BE2C (cell line): ENCODE measurements around the gene GLB1L2.

Experiments used
- DNase-seq: peaks from one replicate; pipeline ENCODE4 v3.0.0-alpha.2; 2020
- H3K27me3 ChIP-seq: fragments of 250-450 bp; sonication (Bioruptor Pico); 2 replicates; pipeline ENCODE4 v1.5.1; 2020; ENCODE audit warnings: mild to moderate bottlenecking
- H3K36me3 ChIP-seq: fragments of 250-450 bp; sonication (Bioruptor Pico); 2 replicates; pipeline ENCODE4 v1.5.1; 2020; ENCODE audit warnings: mild to moderate bottlenecking
- H3K4me1 ChIP-seq: fragments of 250-450 bp; sonication (Bioruptor Pico); 2 replicates; pipeline ENCODE4 v1.5.1; 2020
- H3K4me3 ChIP-seq: 2 replicates; pipeline ENCODE4 v1.5.1; 2011; ENCODE audit warnings: low read depth, low read length
- H3K9me3 ChIP-seq: fragments of 250-450 bp; sonication (Bioruptor Pico); 2 replicates; pipeline ENCODE4 v1.5.1; 2020
- CTCF ChIP-seq: IDR thresholded peaks from 2 replicates; pipeline ENCODE4 v1.5.1; 2012; ENCODE audit warnings: mild to moderate bottlenecking, low read depth, low read length

Gene GLB1L2

GRCh38 chr11:134355656-134356055 lies 23.9 kb downstream of the GLB1L2 start:
- no peaks in the 10 kb centered on the region for H3K9me3 ChIP-seq
- no peaks in the 10 kb centered on the region for H3K27me3 ChIP-seq
- no peaks in the 10 kb centered on the region for H3K36me3 ChIP-seq
- no peak for TF ChIP-seq CTCF
- no peak overlapping the region for H3K4me3 ChIP-seq
- H3K4me1 ChIP-seq, result peaks cover 3% of the 10 kb centered on the region; the same call in 1 of the 2 replicates
- no peak for DNase-seq

DNA sequence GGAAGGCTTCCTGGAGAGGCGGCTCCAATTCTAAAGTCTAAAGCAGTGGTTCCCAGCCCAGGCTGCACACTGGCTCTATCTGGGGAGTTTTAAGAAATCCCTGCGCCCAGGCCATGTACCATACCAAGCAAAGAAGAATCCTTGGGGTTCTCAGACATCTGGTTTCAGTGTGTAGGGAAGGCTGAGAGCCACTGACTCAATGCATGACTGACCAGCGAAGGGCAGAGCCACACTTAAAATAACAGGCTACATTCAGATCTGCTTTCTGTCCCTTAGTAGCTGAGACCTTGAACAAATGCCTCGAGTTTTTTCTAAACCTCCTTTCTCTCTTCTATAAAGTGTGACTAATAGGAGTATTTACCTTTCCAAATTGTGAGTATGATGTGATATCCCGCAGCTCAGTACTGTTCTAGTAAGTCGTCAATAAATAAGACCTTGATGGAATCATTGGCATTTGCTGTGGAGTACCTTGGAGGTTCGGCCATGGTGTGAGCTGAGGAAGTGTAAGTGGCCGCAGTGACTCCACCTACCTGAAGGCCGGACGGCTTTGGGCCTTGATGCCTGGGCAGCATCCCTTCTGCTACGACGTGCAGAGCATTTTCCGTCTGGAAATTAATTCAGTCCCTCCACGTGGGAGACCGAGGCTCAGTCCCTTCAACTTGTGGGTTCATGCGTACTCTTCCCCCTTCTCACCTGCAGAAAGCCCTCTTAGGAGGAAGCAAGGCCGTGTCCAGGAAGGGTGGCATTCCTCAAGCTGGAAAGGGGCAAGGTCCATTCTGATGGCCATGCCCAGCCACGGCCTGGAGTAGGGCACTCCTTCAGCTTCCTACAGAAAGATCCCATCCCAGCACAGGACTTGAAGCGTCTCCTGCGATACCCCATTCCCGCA lies 25.1 kb downstream of the GLB1L2 start:
- no peaks in the 10 kb centered on the region for H3K36me3 ChIP-seq
- H3K4me3 ChIP-seq, result no peak overlapping the region
- TF ChIP-seq CTCF, result no peak
- H3K27me3 ChIP-seq, result no peaks in the 10 kb centered on the region
- peaks cover 3% of the 10 kb centered on the region; the same call in 1 of the 2 replicates for H3K4me1 ChIP-seq
- DNase-seq, result no peak
- H3K9me3 ChIP-seq, result no peaks in the 10 kb centered on the region

DNA sequence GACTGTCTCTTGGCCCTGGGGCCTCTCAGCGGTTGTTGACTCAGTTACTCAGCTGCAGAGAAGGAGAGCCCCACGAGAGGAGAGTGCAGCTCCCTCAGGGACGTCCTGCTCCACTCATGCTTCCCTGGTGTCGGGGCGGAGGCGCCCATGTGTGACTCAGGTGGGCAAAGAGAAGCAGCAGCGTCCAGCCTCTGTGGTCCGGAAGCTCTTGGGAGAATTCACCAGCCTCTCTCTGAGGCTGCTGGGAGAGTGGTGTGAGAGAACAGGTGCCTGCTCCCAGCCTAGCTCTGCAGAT lies 25.7 kb downstream of the GLB1L2 start:
- Histone ChIP-seq H3K9me3 (no peaks in the 10 kb centered on the region), H3K36me3 (no peaks in the 10 kb centered on the region), H3K27me3 (no peaks in the 10 kb centered on the region), H3K4me3 (no peak overlapping the region), H3K4me1 (peaks cover 3% of the 10 kb centered on the region; the same call in 1 of the 2 replicates)
- DNase-seq, result peak; percentile 2
- TF ChIP-seq CTCF, result no peak

DNA sequence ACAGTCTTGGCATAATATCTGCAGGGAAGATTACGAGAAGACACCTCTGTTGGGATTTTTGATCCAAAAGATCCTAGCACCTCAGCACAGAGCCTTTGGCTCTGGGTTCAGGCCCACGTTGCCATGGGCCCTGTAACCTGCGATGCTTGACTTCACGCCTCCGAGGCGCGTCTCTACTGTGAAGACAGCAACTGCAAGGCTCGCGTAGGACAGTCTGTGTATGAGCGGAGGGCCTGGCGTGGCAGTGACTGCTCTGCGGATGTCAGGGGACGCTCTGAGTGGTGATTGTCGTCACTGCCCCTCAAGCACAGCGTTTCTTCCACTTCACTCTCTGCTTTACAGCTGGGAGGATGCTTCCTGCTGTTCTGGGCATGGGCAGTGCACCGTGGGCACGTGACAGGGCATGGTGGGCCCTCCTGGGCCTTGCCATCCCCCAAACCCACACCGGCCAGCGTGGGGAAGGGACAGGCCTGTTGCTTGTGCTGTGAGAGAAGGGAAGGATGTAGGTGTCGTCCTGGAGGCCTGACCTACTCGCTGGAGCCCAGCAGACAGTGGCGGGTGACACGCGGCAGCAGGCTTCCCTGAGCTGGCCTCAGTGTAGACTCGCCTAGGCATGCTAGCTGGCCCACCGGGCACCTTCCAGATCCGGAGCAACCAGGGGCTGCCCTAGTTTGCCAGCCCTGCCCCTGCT lies 26.5 kb downstream of the GLB1L2 start:
- TF ChIP-seq CTCF, result no peak
- H3K9me3 ChIP-seq, result no peaks in the 10 kb centered on the region

GRCh38 chr11:134358856-134359490 lies 27.2 kb downstream of the GLB1L2 start:
- H3K27me3 ChIP-seq, result no peaks in the 10 kb centered on the region
- TF ChIP-seq CTCF, result no peak
- H3K36me3 ChIP-seq, result no peaks in the 10 kb centered on the region
- no peaks in the 10 kb centered on the region for H3K9me3 ChIP-seq
- H3K4me1 ChIP-seq, result peaks cover 3% of the 10 kb centered on the region; the same call in 1 of the 2 replicates
- H3K4me3 ChIP-seq, result no peak overlapping the region
- DNase-seq, result peak; percentile 4

More for the DNA sequence above, 26.5 kb downstream of the GLB1L2 start:
- no peak overlapping the region for H3K4me3 ChIP-seq
- no peaks in the 10 kb centered on the region for H3K27me3 ChIP-seq
- H3K4me1 ChIP-seq, result peaks cover 3% of the 10 kb centered on the region; the same call in 1 of the 2 replicates
- DNase-seq, result peak; percentile 2
- no peaks in the 10 kb centered on the region for H3K36me3 ChIP-seq

DNA sequence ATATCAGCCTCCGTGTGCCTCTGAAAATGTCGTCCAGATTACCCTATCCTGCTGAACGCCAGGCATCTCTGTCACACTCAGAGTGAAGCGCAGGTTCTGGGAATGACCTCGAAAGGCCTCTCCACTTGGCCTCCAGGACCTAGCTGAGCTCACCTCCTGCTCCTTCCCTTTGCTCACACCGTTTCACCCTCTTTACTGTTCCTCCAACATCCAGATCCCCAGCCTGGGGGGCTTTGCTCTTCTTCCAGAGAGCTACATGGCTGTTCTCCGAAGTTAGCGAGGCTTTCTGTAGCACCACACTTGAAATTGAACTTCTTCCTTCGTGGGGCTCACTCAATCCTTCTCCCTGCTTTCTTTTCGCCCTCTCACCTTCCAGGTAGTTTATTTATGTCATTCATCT lies 27.9 kb downstream of the GLB1L2 start:
- Histone ChIP-seq H3K4me1 (peaks cover 3% of the 10 kb centered on the region; the same call in 1 of the 2 replicates), H3K9me3 (no peaks in the 10 kb centered on the region), H3K4me3 (no peak overlapping the region), H3K36me3 (no peaks in the 10 kb centered on the region), H3K27me3 (no peaks in the 10 kb centered on the region)
- no peak for TF ChIP-seq CTCF
- DNase-seq, result peak; percentile 1
